Tibial artery (tissue), 4 donors: ENCODE data around the gene ASIC5.
"Not testable (repeated sequence)": the region's sequence is repeated elsewhere in the genome, so short reads cannot be mapped to it uniquely, and the experiment has no call there.

Experiments used
- DNase-seq, 2 donors: peaks; one replicate each; pipeline ENCODE4 v3.0.0-alpha.2; 2019
- H3K27ac ChIP-seq, 2 donors: fragments of 200-600 bp; sonication (generic) in 1 of 2; 1 replicate in 1 of 2; 2 replicates in 1 of 2; pipeline ENCODE4 v1.5.1; 2018 to 2019; ENCODE audit warnings: mild to moderate bottlenecking in 1 of 2
- H3K27me3 ChIP-seq, 2 donors: fragments of 200-600 bp; sonication (generic) in 1 of 2; one replicate each; pipeline versions ENCODE4 v1.5.1 to v1.6.0; 2016 to 2019
- H3K36me3 ChIP-seq, 3 donors: fragments of 200-600 bp; sonication (generic) in 2 of 3; one replicate each; pipeline ENCODE4 v1.5.1; 2016 to 2019; ENCODE audit warnings: mild to moderate bottlenecking in 2 of 3
- H3K4me1 ChIP-seq, 4 donors: fragments of 200-600 bp; sonication (generic) in 2 of 4; 1 replicate in 3 of 4; 2 replicates in 1 of 4; pipeline ENCODE4 v1.5.1; 2016 to 2019
- H3K4me3 ChIP-seq, 2 donors: fragments of 200-600 bp; sonication (generic) in 1 of 2; 1 replicate in 1 of 2; 2 replicates in 1 of 2; pipeline ENCODE4 v1.5.1; 2018 to 2019; ENCODE audit warnings: mild to moderate bottlenecking in 2 of 2
- H3K9me3 ChIP-seq, 3 donors: fragments of 200-600 bp; sonication (generic) in 1 of 3; one replicate each; pipeline ENCODE4 v1.5.1; 2016 to 2019
- CTCF ChIP-seq, 2 experiments: fragments of 200-600 bp in 1 of 2; fragments of 450-650 bp in 1 of 2; IDR thresholded peaks; one replicate each; pipeline ENCODE4 v1.5.1; 2017 to 2019; ENCODE audit warnings: antibody characterized with exemption in 2 of 2, mild to moderate bottlenecking in 1 of 2, moderate library complexity in 1 of 2
- intact Hi-C: fragments of 100-400 bp; cut with DNase I; formaldehyde crosslinking; loops from one replicate; pipeline ENCODE4 v1.15.0; 2023; ENCODE audit warnings: low total_unique reads

ASIC5 gene

GRCh38 chr4:155900381-155900780 is 34.3 kb upstream of the ASIC5 start:
- intact Hi-C loops: no loop called here
- Histone ChIP-seq H3K4me1 (peaks cover 0 to 12% (median 3%) of the 10 kb centered on the region in 4 donors), H3K4me3 (no peak overlapping the region), H3K27ac (no peak overlapping the region), H3K36me3 (no peaks in the 10 kb centered on the region), H3K9me3 (no peaks in the 10 kb centered on the region), H3K27me3 (no peaks in the 10 kb centered on the region)
- no peak for TF ChIP-seq CTCF (IDR thresholded peaks at IDR 0.05)
- no peak for DNase-seq

DNA sequence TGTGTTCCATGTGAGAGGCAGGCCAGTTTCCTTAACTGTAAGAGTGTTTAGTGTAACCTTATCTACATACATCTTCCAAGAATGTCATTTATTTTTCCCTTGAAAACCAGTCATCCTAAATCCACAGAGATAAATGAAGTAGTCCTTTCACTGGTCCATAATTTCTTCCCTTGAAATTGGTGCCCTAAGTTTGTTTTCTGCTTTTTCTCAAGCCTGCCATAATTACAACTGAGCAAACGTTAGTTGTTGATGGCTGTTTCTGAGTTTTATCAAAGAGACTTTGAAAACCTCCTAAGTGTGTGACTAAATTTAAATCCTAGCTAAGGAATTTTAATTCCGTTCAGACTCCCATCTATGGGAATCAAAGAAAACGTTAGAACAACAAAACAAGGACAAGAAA is 33.8 kb upstream of the ASIC5 start:
- Histone ChIP-seq H3K27me3 (no peaks in the 10 kb centered on the region), H3K36me3 (no peaks in the 10 kb centered on the region), H3K27ac (no peak overlapping the region), H3K4me3 (no peak overlapping the region), H3K9me3 (no peaks in the 10 kb centered on the region), H3K4me1 (peaks cover 0 to 12% (median 3%) of the 10 kb centered on the region in 4 donors)
- intact Hi-C loops: no loop called here
- no peak for DNase-seq
- no peak for TF ChIP-seq CTCF (IDR thresholded peaks at IDR 0.05)

GRCh38 chr4:155898371-155898770 is 32.3 kb upstream of the ASIC5 start:
- H3K27me3 ChIP-seq, H3K27ac ChIP-seq, H3K4me3 ChIP-seq, DNase-seq, H3K9me3 ChIP-seq, H3K36me3 ChIP-seq, intact Hi-C loops: not testable (repeated sequence)
- peaks cover 0 to 12% (median 3%) of the 10 kb centered on the region in 4 donors for H3K4me1 ChIP-seq

DNA sequence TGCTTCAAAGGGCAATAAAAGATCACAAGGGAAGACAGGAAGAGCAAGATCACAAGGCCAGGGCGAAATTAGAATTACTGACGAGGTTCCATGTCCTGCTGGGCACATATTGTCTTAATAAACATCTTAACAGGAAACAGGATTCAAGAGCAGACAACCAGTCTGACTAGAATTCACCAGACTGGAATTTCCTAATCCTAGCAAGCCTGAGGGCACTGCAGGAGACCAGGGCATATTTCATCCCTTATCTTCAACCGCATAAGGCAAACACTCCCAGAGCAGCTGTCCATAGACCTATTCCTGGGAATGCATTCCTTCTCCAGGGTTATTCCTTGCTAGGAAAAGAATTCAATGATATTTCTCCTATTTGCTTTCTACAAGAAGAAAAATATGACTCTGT is 25.0 kb upstream of the ASIC5 start:
- Histone ChIP-seq H3K9me3 (peaks cover 0 to 4% (median 0%) of the 10 kb centered on the region in 3 donors), H3K27ac (no peak overlapping the region), H3K27me3 (no peaks in the 10 kb centered on the region), H3K4me3 (no peak overlapping the region), H3K4me1 (peaks cover 0 to 10% (median 0%) of the 10 kb centered on the region in 4 donors), H3K36me3 (no peaks in the 10 kb centered on the region)
- DNase-seq: no peak
- intact Hi-C loops: no loop called here
- TF ChIP-seq CTCF (IDR thresholded peaks at IDR 0.05): no peak

DNA sequence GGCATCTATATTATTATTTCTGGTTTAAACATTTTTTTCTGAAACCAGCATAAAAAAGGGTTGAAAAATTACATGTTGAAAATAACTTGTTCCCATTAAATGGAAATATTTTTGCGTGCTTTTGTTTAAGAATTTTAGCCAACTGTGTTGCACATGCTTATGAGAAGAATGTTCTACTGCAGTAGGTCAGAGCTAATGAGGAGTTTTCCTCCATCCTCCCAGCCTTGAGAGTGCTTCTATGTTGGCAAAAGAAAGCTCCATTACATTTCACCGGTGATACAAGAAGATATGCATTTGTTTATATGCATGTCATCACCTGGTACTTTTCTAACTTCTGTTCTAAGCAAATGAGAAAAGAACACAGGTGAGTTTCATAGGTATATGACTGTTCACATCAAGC is 23.9 kb upstream of the ASIC5 start:
- Histone ChIP-seq H3K36me3 (no peaks in the 10 kb centered on the region), H3K4me3 (no peak overlapping the region), H3K9me3 (peaks cover 0 to 4% (median 0%) of the 10 kb centered on the region in 3 donors), H3K27ac (no peak overlapping the region), H3K27me3 (no peaks in the 10 kb centered on the region), H3K4me1 (peaks cover 0 to 10% (median 0%) of the 10 kb centered on the region in 4 donors)
- TF ChIP-seq CTCF (IDR thresholded peaks at IDR 0.05): no peak
- DNase-seq: no peak
- intact Hi-C loops: no loop called here

DNA sequence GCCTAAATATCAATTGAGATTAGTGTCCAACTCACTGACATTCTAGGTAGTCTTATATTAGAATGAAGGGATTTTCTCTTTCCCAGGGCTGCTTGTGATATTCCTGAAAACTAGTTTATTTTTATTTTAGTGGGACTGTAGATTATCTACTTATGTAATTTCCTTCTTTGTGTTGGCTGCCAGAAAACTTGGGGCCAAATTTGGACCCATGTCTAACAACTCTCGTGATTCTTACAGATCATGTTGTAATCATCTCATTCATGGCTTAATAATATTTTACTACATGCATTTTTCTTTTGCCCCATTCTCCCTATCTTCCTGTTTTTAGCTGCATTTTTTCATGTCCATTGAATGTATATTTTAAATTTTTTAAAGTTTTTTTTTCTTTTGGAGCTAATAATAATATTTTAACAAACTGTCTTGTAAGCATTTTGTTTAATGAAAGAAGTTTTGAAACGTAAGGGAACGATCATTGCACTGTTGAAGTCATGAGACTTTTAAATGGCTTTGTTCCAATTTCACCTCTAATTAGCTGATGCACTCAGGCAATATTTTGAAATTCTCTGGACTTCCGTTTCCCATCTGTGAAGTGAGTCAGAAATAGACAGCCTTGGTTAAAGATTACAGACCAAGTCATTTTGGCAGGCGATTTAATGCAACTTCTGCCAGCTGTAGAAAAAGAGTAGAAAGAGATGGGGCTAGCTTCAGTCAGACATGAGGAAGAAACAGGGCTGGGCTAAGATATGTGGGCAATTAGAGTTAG is 23.1 kb upstream of the ASIC5 start:
- Histone ChIP-seq H3K4me1 (peaks cover 0 to 10% (median 0%) of the 10 kb centered on the region in 4 donors), H3K36me3 (no peaks in the 10 kb centered on the region), H3K9me3 (peaks cover 0 to 4% (median 0%) of the 10 kb centered on the region in 3 donors), H3K4me3 (no peak overlapping the region), H3K27me3 (no peaks in the 10 kb centered on the region), H3K27ac (no peak overlapping the region)
- intact Hi-C loops: no loop called here
- peak in 1 of 2 donors; percentile 24 for DNase-seq
- TF ChIP-seq CTCF (IDR thresholded peaks at IDR 0.05): no peak
